CD4-positive, alpha-beta T cell treated with Interleukin-15 for 1 hour (primary cell): ENCODE data around the gene AURKA.
"Not testable (repeated sequence)": the region's sequence is repeated elsewhere in the genome, so short reads cannot be mapped to it uniquely, and the experiment has no call there.

ENCODE experiments used
- DNase-seq: peaks from one replicate; pipeline ENCODE4 v3.0.0-alpha.2; 2020

Gene AURKA

GRCh38 chr20:56358070-56358469 lies 33.9 kb downstream of the AURKA start:
- no peak for DNase-seq

GRCh38 chr20:56353356-56353755 lies 38.7 kb downstream of the AURKA start:
- no peak for DNase-seq

- DNase-seq, result no peak
Observed at GRCh38 chr20:56352345-56353055, 39.5 kb downstream of the AURKA start.

GRCh38 chr20:56350842-56351241 lies 41.2 kb downstream of the AURKA start:
- no peak for DNase-seq

- DNase-seq, result no peak
Observed at GRCh38 chr20:56348746-56349145, 43.3 kb downstream of the AURKA start.

DNA sequence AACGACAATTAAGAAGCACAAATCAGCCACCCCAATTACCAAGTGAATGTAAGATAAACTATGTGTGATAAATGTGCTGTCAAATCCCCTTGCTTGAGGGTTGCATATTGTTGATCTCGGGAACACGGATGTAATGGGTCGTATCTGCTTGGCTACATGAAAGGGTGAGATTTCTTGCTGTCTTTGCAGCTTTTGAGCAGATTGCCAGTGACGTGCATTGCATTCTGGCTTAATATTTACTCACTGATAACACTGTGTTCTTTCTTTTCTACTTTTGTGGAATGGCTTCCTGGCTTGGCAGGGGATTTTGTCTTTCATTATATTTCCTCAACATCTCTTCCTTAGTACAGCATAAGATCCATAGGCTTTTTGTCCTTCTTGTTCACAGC lies 43.7 kb downstream of the AURKA start:
- no peak for DNase-seq

DNA sequence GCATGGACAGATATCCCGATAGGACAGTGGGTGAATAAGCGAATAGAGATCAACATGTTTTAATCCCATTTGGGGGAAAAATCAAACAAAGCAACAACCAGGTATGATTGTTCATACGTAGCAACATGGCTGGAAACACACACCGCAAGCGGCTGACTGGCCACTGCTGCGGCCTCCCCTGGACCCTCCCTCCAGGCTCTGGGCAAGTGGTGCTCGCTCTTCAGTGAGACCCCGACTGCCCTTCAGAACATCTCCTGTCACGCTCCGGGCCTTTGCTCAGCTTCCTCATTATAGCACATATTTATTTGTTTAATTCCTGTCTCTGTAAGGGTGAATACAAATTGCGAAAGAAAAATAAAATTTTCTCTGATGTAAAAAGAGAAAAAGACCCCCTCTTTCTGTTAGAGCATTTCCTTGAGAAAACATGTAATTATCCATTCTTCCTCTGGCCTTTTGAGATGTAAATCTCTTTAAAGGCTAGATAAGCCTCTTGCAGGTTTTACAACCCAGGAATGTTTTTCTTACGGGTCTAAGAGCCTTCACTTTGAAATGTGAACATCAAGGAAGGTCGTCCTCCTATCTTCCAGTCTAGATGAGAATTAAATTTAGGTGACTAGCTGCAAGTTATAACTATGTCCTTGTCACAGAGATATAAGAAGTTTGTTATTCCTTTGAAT lies 44.2 kb downstream of the AURKA start:
- DNase-seq, result no peak

DNA sequence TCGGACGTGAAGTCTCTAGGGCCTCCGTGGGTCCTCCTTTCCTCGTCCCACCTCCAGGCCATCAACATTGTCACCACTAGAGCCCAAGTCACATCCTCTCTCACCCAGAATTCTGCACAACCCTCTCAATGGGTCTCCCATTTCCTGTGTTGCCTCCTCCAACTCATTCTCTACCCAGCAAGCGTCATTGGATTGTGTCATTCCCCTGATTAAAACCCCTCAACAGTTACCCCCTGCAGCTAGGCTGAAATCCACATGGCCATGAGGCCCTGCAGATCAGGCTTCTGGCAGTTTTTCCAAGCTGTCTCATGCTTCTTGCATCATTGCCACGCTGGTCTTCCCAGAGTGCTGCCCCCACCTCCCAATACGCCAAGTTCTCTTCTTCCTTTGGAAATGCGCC lies 46.1 kb downstream of the AURKA start:
- no peak for DNase-seq

DNA sequence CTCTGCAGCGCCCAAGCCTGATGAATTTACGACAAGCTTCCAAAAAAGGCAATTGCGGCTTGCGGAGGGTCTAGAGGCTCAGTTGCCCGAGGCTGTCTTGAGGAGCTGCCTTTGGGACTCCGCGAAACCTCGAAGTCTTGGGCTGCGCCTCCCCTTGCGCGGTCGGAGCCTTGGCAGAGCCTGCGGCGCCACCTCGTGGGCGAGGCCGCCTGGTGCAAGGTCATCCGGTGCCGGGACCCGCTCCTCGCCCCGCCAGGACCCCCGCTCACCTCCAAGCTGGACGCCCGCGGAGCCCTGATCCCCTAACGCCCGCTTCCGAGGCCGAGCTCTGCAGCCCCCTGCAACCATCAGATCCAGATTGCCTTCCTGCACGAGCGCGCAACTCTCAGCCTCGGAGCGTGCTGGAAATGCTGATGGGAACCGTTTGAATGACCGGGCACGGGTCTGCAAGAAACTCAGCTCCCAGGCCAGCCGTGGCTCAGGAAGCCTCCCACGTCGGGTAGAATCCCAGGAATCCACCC lies 48.1 kb downstream of the AURKA start:
- DNase-seq, result peak; percentile 21

DNA sequence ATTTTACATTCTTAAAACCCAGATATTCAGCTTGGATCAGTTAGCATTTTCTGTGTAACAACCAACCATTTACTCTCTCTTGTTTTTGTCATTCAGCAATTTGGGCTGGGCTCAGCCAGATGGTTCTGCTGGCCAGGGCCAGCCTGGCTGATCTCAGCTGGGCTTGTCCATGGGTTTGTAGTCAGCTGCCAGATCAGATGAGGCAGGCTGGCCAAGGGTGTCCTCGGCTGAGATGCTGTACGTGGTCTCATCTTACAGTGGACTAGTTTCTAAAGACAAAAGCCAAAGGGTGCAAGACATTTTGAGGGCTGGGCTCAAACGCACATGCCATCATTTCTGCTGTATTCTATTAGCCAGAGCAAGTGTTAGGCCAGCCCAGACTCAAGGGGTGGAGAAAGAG lies 49.2 kb downstream of the AURKA start:
- no peak for DNase-seq

- DNase-seq, result not testable (repeated sequence)
Observed at GRCh38 chr20:56336709-56337108, 55.3 kb downstream of the AURKA start.

DNA sequence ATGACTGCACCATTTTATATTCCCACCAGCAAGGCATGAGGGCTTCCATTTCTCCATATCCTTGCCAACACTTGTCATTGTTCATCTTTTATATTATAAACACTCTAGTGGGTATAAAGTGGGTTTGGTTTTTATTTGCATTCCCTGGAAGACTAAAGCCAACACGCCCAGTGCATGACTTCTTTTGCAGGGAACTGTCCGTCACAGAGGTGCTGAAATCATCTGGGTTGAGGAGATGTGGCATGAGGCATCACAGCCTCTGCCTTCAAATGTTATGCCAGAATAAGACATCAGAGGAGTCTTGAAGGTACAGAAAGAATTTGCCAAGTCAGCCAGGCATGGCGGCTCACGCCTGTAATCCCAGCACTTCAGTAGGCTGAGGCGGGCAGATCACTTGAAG lies 63.2 kb downstream of the AURKA start:
- DNase-seq, result no peak

GRCh38 chr20:56324806-56325205 lies 67.2 kb downstream of the AURKA start:
- DNase-seq, result no peak

- DNase-seq, result no peak
Observed at GRCh38 chr20:56323656-56324055, 68.4 kb downstream of the AURKA start.

DNA sequence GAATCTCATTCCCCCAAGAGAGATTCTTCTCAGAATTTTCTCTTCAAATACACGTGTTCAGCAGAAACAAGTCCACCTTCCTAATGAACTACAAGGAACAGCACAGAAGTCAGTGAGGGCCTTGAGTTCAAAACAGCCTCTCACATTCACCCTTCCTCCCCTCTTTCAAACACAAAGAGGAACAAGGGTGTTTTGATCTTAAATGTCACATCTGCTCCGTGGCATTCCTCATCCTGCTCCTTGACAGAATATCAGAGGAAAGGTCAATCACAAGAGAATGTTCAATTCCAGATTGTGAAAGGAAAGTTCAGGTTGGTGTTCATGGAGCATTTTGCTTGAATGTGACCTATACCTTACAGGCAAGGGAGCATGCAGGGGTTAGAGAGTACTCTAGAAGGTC lies 68.8 kb downstream of the AURKA start:
- DNase-seq, result no peak

GRCh38 chr20:56322681-56323080 lies 69.3 kb downstream of the AURKA start:
- no peak for DNase-seq
